Fibroblast of the aortic adventitia (primary cell): Measurements from ENCODE around the gene SDHAF2. TPM values are rescaled to one million over a fixed set of nuclear protein-coding genes. Genes with fewer than 3 reads are reported as not detected.

ENCODE experiments used
- DNase-seq: peaks from one replicate; pipeline ENCODE4 v3.0.0-alpha.2; 2010; ENCODE audit warnings: low read depth
- H3K4me3 ChIP-seq: 2 replicates; pipeline ENCODE4 v1.5.1; 2011; ENCODE audit warnings: low read depth, mild to moderate bottlenecking, control low read depth, low read length, moderate library complexity
- total RNA-seq: library from RNA; depleted of rRNA; stranded (reverse); fragments of >200 nt; gene quantifications from 2 replicates; pipeline ENCODE4 v1.2.3, GENCODE V29; 2012; ENCODE audit warnings: low replicate concordance
- TF ChIP-seq, protein P1 (sequence below): IDR thresholded peaks from 2 replicates; pipeline ENCODE4 v1.5.1; 2011; ENCODE audit warnings: mild to moderate bottlenecking, low read length, control low read depth, inconsistent platforms; ENCODE audit not compliant: insufficient read depth

Gene SDHAF2
- total RNA-seq, 1 donor = 51.5 TPM

DNA sequence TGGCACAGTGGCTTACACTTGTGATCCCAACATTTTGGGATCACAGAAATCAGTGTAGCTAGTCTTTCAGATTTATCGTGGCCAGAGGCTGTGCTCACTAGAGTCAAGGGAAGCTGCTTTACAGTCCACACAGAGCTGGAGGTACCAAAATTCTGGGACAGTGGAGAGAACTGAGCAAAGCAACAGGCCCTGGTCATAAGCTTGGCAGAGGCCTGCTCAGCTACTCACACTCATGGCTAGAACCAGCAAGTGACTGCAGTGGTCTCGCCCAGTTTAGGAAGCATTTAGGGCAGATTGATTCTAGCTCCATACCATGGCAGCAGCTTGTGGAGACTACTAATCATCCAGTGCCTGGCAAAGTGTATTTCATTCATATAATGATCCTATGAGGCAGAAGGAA is 28.8 kb upstream of the SDHAF2 start:
- TF ChIP-seq, protein P1, sequence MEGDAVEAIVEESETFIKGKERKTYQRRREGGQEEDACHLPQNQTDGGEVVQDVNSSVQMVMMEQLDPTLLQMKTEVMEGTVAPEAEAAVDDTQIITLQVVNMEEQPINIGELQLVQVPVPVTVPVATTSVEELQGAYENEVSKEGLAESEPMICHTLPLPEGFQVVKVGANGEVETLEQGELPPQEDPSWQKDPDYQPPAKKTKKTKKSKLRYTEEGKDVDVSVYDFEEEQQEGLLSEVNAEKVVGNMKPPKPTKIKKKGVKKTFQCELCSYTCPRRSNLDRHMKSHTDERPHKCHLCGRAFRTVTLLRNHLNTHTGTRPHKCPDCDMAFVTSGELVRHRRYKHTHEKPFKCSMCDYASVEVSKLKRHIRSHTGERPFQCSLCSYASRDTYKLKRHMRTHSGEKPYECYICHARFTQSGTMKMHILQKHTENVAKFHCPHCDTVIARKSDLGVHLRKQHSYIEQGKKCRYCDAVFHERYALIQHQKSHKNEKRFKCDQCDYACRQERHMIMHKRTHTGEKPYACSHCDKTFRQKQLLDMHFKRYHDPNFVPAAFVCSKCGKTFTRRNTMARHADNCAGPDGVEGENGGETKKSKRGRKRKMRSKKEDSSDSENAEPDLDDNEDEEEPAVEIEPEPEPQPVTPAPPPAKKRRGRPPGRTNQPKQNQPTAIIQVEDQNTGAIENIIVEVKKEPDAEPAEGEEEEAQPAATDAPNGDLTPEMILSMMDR = no peak
- DNase-seq = no peak
- H3K4me3 ChIP-seq = no peak overlapping the region

DNA sequence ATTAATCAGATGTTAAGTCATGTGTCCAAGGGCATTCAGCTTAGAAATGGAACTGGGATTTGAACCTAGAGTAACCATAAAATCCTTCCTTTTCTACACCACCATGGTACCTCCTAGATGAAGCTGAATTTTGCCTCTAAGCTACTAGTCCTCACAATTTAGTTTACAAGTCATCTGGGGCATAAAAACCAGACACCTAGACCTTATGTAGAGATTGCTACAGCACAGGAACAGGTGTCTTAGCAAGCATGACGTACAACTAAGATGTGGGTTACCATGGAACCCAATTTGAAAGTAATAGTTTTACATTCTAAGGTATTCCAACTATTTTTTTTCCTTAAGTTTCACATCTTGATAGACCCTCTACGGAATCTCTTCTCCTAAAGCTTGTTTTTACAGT is 28.4 kb upstream of the SDHAF2 start:
- TF ChIP-seq, protein P1 = no peak
- no peak for DNase-seq
- no peak overlapping the region for H3K4me3 ChIP-seq

DNA sequence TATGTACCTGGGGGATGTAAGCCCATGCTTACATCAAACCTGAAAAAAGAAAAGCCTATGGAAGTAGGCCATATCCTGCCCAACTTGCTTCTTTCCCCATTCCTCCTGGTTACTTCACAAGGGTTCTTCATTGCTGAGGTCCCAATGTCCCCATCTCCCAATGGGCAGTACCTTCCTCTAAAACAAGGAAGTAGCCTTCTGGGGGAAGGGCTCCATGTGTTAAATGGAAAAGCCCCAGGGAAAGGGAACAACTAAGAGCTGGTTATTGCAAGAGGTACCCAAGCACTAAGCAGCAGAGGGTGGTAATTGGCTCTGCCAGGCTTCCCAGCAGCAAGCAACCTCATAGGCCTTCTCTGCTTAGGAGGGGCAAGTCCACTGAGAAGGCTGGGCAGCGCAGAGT is 26.3 kb upstream of the SDHAF2 start:
- H3K4me3 ChIP-seq = no peak overlapping the region
- TF ChIP-seq, protein P1 = no peak
- no peak for DNase-seq

DNA sequence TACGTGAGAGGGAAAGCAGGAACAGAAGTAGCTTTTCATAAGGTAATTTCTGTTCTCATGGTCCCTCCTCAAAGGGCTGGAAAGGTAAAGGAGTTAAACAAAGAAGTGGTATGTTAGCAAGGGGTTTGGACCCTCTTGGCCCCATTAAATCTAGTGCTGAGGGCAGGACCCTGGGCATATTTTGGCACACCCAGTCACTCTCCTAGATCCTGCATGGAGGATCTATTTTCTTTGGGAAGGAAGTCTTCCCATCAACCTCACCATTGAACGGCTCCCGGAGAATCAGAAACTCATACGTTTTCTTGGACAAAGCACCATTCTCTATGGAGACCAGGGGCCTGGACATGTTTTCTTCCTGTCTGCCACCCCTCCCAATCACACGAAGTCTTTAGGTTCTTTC is 25.8 kb upstream of the SDHAF2 start:
- no peak overlapping the region for H3K4me3 ChIP-seq
- DNase-seq = no peak
- TF ChIP-seq, protein P1 = no peak

DNA sequence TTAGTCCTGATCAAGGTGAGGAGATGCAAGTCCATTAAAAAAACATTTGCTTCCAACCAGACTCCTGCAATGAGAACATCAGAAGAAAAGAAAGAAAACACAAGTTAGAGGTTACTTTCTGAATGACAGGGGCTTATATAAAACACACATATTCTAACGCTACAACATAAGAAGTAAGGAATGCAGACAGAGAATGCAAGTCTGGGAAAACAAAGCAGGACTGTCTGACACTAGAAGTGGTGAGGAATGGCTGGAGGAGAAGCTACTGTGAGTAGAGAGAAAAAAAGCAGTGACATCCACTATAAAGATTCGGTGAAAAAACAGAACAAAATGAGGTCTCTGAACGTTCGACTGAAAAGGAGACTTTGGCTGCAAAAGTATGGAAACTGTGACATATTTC is 25.3 kb upstream of the SDHAF2 start:
- no peak for DNase-seq
- TF ChIP-seq, protein P1 = no peak

DNA sequence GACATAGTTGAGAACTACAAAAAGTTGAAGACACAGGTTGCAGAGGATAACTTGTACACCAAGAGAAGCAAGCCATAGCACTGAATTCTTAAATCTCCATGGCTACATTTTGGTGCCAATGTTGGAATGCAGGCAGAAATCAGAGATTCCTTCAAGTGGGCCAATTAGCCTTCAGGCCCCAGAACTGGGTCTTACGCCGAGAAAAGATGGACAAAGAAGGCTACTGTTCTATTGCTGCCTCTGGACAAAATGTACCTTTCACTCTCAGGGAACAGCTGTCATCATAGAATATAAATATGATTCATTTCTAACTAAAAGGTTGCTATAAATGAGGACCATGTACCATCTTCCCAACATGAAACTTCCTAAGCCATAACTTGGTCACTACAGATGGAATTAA is 23.9 kb upstream of the SDHAF2 start:
- H3K4me3 ChIP-seq = no peak overlapping the region
- TF ChIP-seq, protein P1 = no peak
- no peak for DNase-seq

More for the DNA sequence above, 25.3 kb upstream of the SDHAF2 start:
- no peak overlapping the region for H3K4me3 ChIP-seq

DNA sequence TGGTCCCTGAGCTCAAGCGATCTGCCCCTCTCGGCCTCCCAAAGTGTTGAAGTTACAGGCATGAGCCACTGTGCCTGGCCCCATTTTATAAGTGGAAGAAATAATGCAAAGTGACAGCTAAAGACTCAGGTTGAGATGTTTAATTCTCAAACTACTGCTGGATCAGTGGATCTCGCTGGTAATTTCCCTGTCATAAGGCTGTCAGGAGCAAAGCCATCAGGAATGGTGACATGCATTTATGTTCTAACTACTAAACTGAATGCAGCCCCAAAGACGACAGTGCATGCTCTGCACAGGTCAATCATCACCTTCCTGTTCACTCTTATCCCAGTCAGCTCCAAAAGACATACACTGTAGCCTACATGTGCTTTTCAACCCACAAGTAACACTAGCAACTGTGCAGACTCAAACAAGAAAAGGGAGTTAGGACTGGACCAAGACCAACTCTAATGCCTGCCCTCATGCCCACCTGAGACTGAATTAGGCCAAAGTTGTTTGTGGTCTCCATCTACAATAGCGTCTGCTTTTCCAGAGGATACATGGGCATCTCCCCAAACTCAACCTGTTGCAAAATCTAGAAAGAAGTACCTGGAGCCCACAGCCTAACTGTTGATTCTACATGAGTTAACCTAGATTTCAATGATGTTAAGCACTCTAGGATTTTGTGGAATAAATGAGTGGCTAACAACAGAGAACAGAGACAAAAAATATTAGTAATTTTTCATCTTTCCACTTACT is 22.8 kb upstream of the SDHAF2 start:
- TF ChIP-seq, protein P1 = no peak
- DNase-seq = no peak
- no peak overlapping the region for H3K4me3 ChIP-seq
